Tracheal epithelial cell (primary cell): ENCODE data around the gene PSG7. TPM values are rescaled to one million over a fixed set of nuclear protein-coding genes. Genes with fewer than 3 reads are reported as not detected.

Source experiments
- total RNA-seq: library from RNA; depleted of rRNA; stranded (reverse); fragments of >200 nt; gene quantifications from 2 replicates; pipeline ENCODE4 v1.2.1, GENCODE V29; 2014

PSG7 gene
- not detected in 2 replicates for total RNA-seq

GRCh38 chr19:42937107-42937506, at the start of gene PSG7:
Gene PSG7, minus strand, starts transcription at chr19:42937207. Its CDS starts 131 bp downstream, at chr19:42937076.

DNA sequence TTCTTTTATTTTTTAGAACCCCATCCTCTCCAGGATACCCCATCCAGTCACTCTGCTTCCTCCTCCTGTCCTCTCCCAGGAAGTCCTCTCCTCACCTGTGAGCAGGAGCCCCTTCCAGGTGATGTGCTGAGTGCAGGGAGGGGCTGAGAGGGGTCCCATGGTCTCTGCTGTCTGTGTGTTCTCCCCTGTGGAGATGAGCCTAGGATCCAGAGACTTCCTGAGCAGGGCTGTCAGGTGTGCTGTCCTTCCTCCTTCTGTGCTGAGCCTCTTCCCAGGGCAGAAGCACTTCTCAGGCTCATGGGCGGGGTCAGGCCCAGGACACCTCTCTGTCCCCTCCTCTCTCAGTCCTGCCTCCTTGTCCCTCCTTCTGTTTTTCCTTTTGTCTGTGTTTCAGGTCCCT, 19.4 kb downstream of the PSG7 start, which contains the start of gene PSG6:
Gene PSG6 (minus strand): TSS at position 261 of the 400 bp plus-strand sequence. CDS start 102 bp downstream, at position 159.

GRCh38 chr19:42879613-42880012, 57.4 kb downstream of the PSG7 start, which contains the start of gene PSG1:
Gene PSG1, minus strand, starts transcription at chr19:42879713. Its CDS starts 132 bp downstream, at chr19:42879581.

Other genes starting within 250 kb of the PSG7 start
- gene PSG3, start 196.7 kb downstream of the PSG7 start, total RNA-seq, result not detected in 2 replicates
- 0.48 TPM in 1 of 2 replicates, not detected in the other for gene PSG8, start 171.5 kb downstream of the PSG7 start, total RNA-seq
- gene PSG1, start 57.5 kb downstream of the PSG7 start, total RNA-seq, result under 0.01 TPM in 1 of 2 replicates, not detected in the other
- gene PSG6, start 19.3 kb downstream of the PSG7 start, total RNA-seq, result not detected in 2 replicates
- not detected in 2 replicates for gene PSG11, start 89.3 kb upstream of the PSG7 start, total RNA-seq
- not detected in 2 replicates for gene PSG2, start 145.5 kb upstream of the PSG7 start, total RNA-seq
- gene PSG5, start 249.3 kb upstream of the PSG7 start, total RNA-seq, result 0.43 and 1.2 TPM in 2 replicates